Neural progenitor cell (in vitro differentiated cells): ENCODE results near the gene CYP1A2. TPM values are rescaled to one million over a fixed set of nuclear protein-coding genes. Genes with fewer than 3 reads are reported as not detected.

Experiments
- DNase-seq: peaks from one replicate; pipeline ENCODE4 v3.0.0-alpha.2; 2016; ENCODE audit warnings: low spot score
- H2AFZ ChIP-seq: fragments of 200-600 bp; sonication (generic); replicated peaks from 2 replicates; pipeline ENCODE4 v1.6.1; 2016; ENCODE audit warnings: antibody characterized with exemption
- H3F3A ChIP-seq: fragments of 200-600 bp; sonication (generic); 2 replicates; pipeline ENCODE4 v1.6.1; 2016; ENCODE audit warnings: antibody characterized with exemption, low read depth
- H3K27ac ChIP-seq: fragments of 200-600 bp; sonication (generic); 2 replicates; pipeline ENCODE4 v1.5.1; 2016; ENCODE audit warnings: mild to moderate bottlenecking
- H3K27me3 ChIP-seq: fragments of 200-600 bp; sonication (generic); 2 replicates; pipeline ENCODE4 v1.6.1; 2016; ENCODE audit warnings: mild to moderate bottlenecking, moderate library complexity
- H3K36me3 ChIP-seq: fragments of 200-600 bp; sonication (generic); 2 replicates; pipeline ENCODE4 v1.5.1; 2016
- H3K4me1 ChIP-seq: fragments of 200-600 bp; sonication (generic); 2 replicates; pipeline ENCODE4 v1.6.1; 2016; ENCODE audit warnings: mixed run types
- H3K4me2 ChIP-seq: fragments of 200-600 bp; sonication (generic); 2 replicates; pipeline ENCODE4 v1.6.1; 2016
- H3K4me3 ChIP-seq: fragments of 200-600 bp; sonication (generic); 2 replicates; pipeline ENCODE4 v1.5.1; 2016
- H3K79me2 ChIP-seq: fragments of 200-600 bp; sonication (generic); 2 replicates; pipeline ENCODE4 v1.6.1; 2016; ENCODE audit warnings: low read depth
- H3K9ac ChIP-seq: fragments of 200-600 bp; sonication (generic); 2 replicates; pipeline ENCODE4 v1.6.1; 2016
- H3K9me3 ChIP-seq: fragments of 200-600 bp; sonication (generic); 2 replicates; pipeline ENCODE4 v1.5.1; 2016; ENCODE audit warnings: low read depth
- H4K20me1 ChIP-seq: fragments of 200-600 bp; sonication (generic); 2 replicates; pipeline ENCODE4 v1.6.1; 2016; ENCODE audit warnings: low read depth
- H3K27ac Mint-ChIP-seq: 3 replicates; pipeline ENCODE4 v1.8.0; 2021; ENCODE audit warnings: mixed read lengths
- H3K27me3 Mint-ChIP-seq: 2 replicates; pipeline ENCODE4 v1.8.0; 2022; ENCODE audit warnings: low read depth, mild to moderate bottlenecking, inconsistent platforms, moderate library complexity, mixed read lengths; ENCODE audit not compliant: insufficient read depth
- H3K36me3 Mint-ChIP-seq: 3 replicates; pipeline ENCODE4 v1.8.0; 2021; ENCODE audit warnings: mixed read lengths
- H3K4me1 Mint-ChIP-seq: 3 replicates; pipeline ENCODE4 v1.8.0; 2021; ENCODE audit warnings: mixed read lengths
- H3K4me3 Mint-ChIP-seq: 3 replicates; pipeline ENCODE4 v1.8.0; 2021; ENCODE audit warnings: mild to moderate bottlenecking, moderate library complexity, mixed read lengths
- H3K9me3 Mint-ChIP-seq: 3 replicates; pipeline ENCODE4 v1.8.0; 2020; ENCODE audit warnings: mixed read lengths
- EZH2 ChIP-seq: fragments of 200-600 bp; sonication (generic); IDR thresholded peaks from 2 replicates; pipeline ENCODE4 v1.6.1; 2017; ENCODE audit warnings: antibody characterized with exemption, mild to moderate bottlenecking, moderate library complexity
- EZH2phosphoT487 ChIP-seq: fragments of 200-600 bp; sonication (generic); IDR thresholded peaks from 2 replicates; pipeline ENCODE4 v1.6.1; 2017; ENCODE audit warnings: antibody characterized with exemption
- total RNA-seq: library from RNA; depleted of rRNA; stranded (reverse); fragments of >200 nt; gene quantifications from 2 replicates; pipeline ENCODE4 v1.2.3, GENCODE V29; 2015; ENCODE audit warnings: low replicate concordance
- TF ChIP-seq, protein P1 (sequence below): fragments of 200-600 bp; sonication (generic); IDR thresholded peaks from 2 replicates; pipeline ENCODE4 v1.5.1; 2017; ENCODE audit warnings: antibody characterized with exemption, mild to moderate bottlenecking

The CYP1A2 gene
- total RNA-seq, 1 donor from 2014 or later = not detected

DNA sequence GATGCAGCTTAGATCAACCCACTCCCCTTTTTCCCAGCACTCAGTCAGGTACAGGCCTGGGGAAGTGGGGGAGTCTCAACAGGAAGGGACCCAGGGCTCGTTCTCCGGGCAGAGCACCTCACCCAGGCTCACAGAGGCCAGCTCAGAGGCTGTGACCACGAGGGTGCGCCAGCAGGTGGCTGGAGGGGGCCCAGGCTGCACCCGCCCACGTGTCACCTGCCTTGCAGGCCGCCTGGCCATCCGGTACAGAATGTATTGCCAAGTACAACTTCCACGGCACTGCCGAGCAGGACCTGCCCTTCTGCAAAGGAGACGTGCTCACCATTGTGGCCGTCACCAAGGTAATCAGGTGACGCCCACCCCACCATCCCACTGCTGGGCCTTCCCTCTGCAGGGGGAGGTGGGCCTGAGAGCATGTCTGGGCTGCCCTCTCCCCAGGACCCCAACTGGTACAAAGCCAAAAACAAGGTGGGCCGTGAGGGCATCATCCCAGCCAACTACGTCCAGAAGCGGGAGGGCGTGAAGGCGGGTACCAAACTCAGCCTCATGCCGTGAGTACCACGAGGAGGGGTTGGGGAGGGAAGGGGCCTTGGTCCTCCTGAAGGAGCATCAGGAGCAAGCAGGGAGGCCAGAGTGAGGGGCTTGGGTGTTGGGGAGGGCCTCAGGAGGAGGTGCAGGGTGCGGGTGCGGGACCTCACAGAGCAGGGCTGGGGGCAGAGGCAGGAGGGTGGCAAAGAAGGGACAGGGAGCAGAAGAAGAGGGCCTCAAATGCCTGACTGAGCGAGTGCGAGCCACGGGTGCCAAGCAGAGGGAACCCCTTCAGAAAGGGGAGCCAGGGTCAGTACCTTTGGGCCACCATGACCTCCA lies 50.0 kb downstream of the CYP1A2 start:
- no peaks in the 10 kb centered on the region for H3F3A ChIP-seq
- H3K4me2 ChIP-seq = no peak overlapping the region
- peaks cover 66% of the 10 kb centered on the region for H4K20me1 ChIP-seq
- H2AFZ ChIP-seq = no peak overlapping the region
- Mint-ChIP-seq H3K4me1 (no peaks in the 10 kb centered on the region), H3K27me3 (peaks cover 2% of the 10 kb centered on the region), H3K4me3 (no peak overlapping the region), H3K36me3 (peaks cover 2% of the 10 kb centered on the region), H3K27ac (peak overlapping the region; percentile 85), H3K9me3 (no peaks in the 10 kb centered on the region)
- no peak overlapping the region for H3K9ac ChIP-seq
- H3K79me2 ChIP-seq = peaks cover 2% of the 10 kb centered on the region
- H3K9me3 ChIP-seq = no peaks in the 10 kb centered on the region
- no peak overlapping the region for H3K27ac ChIP-seq
- H3K4me3 ChIP-seq = no peak overlapping the region
- TF ChIP-seq, protein P1, sequence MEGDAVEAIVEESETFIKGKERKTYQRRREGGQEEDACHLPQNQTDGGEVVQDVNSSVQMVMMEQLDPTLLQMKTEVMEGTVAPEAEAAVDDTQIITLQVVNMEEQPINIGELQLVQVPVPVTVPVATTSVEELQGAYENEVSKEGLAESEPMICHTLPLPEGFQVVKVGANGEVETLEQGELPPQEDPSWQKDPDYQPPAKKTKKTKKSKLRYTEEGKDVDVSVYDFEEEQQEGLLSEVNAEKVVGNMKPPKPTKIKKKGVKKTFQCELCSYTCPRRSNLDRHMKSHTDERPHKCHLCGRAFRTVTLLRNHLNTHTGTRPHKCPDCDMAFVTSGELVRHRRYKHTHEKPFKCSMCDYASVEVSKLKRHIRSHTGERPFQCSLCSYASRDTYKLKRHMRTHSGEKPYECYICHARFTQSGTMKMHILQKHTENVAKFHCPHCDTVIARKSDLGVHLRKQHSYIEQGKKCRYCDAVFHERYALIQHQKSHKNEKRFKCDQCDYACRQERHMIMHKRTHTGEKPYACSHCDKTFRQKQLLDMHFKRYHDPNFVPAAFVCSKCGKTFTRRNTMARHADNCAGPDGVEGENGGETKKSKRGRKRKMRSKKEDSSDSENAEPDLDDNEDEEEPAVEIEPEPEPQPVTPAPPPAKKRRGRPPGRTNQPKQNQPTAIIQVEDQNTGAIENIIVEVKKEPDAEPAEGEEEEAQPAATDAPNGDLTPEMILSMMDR = no peak
- TF ChIP-seq EZH2phosphoT487 (no peak), EZH2 (no peak)
- H3K4me1 ChIP-seq = no peaks in the 10 kb centered on the region
- no peaks in the 10 kb centered on the region for H3K36me3 ChIP-seq
- no peaks in the 10 kb centered on the region for H3K27me3 ChIP-seq
- DNase-seq = no peak

DNA sequence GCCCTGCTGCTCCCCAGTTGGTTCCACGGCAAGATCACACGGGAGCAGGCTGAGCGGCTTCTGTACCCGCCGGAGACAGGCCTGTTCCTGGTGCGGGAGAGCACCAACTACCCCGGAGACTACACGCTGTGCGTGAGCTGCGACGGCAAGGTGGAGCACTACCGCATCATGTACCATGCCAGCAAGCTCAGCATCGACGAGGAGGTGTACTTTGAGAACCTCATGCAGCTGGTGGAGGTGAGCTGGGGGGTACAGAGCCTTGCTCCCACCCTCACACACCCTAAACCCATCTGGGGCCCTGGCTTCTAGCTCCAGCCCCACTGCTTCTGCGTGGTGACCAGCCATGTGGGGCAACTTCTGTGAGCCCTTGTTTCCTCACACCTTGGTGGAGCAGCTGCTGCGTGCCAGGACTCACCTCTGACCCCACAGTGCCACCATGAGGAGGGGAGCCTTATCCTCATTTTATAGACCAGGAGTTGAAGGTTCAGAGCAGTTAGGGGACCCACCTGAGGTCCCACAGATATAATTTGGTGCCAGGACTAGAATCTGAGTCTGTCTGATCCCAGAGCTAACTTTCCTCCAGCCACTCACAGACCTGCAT lies 50.7 kb downstream of the CYP1A2 start:
- H3K9me3 Mint-ChIP-seq = no peaks in the 10 kb centered on the region
- TF ChIP-seq EZH2 = no peak
- TF ChIP-seq, protein P1 = no peak
- TF ChIP-seq EZH2phosphoT487 = no peak
- Histone ChIP-seq H3K79me2 (no peaks in the 10 kb centered on the region), H3K4me2 (no peak overlapping the region), H3K36me3 (no peaks in the 10 kb centered on the region), H2AFZ (no peak overlapping the region), H3K4me3 (no peak overlapping the region), H4K20me1 (peaks cover 60% of the 10 kb centered on the region), H3K4me1 (no peaks in the 10 kb centered on the region), H3K9me3 (no peaks in the 10 kb centered on the region), H3K9ac (no peak overlapping the region), H3K27ac (no peak overlapping the region), H3K27me3 (no peaks in the 10 kb centered on the region), H3F3A (no peaks in the 10 kb centered on the region)
- DNase-seq = no peak
- no peaks in the 10 kb centered on the region for H3K4me1 Mint-ChIP-seq
- H3K27me3 Mint-ChIP-seq = peaks cover 2% of the 10 kb centered on the region
- H3K27ac Mint-ChIP-seq = peak overlapping the region; percentile 85
- peaks cover 9% of the 10 kb centered on the region for H3K36me3 Mint-ChIP-seq
- no peak overlapping the region for H3K4me3 Mint-ChIP-seq

DNA sequence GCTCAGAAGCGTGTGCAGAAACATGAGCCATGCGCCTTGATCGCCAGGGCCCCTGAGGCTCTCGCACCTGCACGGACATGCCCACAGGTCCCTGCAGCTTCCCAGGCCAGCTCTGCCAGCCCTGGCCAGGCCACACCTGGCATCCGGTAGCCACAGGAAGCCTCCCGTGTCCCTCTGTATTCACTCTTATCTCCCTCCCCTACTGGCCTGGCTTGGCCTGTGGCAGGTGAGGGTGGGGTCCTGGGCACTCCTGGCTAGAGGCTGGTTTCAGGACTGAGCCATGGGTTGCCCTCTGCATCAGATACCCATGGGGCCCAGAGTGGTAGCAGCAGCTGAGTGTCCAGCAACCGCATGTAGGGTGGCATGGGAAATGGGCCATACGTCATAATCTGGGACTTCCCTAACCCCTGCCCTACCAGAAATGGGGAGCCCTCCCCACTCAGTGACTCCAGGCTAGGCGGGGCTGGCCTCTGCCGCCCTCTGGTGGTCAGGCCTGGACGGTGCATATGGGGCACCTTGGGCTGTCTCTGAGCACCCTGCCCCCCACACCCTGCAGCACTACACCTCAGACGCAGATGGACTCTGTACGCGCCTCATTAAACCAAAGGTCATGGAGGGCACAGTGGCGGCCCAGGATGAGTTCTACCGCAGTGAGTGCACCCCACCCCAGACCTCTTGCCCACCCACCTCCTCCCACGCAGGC lies 51.4 kb downstream of the CYP1A2 start:
- Histone ChIP-seq H3K36me3 (no peaks in the 10 kb centered on the region), H3K4me2 (no peak overlapping the region), H3F3A (no peaks in the 10 kb centered on the region), H3K79me2 (no peaks in the 10 kb centered on the region), H3K4me1 (no peaks in the 10 kb centered on the region), H3K9me3 (no peaks in the 10 kb centered on the region), H4K20me1 (peaks cover 54% of the 10 kb centered on the region), H3K9ac (no peak overlapping the region), H3K27me3 (no peaks in the 10 kb centered on the region), H3K27ac (no peak overlapping the region), H3K4me3 (no peak overlapping the region), H2AFZ (no peak overlapping the region)
- Mint-ChIP-seq H3K27me3 (peaks cover 2% of the 10 kb centered on the region), H3K36me3 (peaks cover 11% of the 10 kb centered on the region), H3K4me1 (no peaks in the 10 kb centered on the region), H3K27ac (no peak overlapping the region), H3K4me3 (no peak overlapping the region), H3K9me3 (no peaks in the 10 kb centered on the region)
- no peak for TF ChIP-seq EZH2phosphoT487
- TF ChIP-seq EZH2 = no peak
- TF ChIP-seq, protein P1 = peak; percentile 90
- DNase-seq = peak; percentile 68
